Neural cell (in vitro differentiated cells): Measurements from ENCODE around the gene CHCHD3. TPM values are rescaled to one million over a fixed set of nuclear protein-coding genes. Genes with fewer than 3 reads are reported as not detected.

Source experiments
- H2AFZ ChIP-seq: fragments of 200-600, 300-800 bp; sonication (generic), shearing (Covaris generic); 2 replicates; pipeline ENCODE4 v1.6.0; 2014; ENCODE audit warnings: low read depth, mild to moderate bottlenecking, antibody characterized with exemption, low read length, moderate library complexity
- H3F3A ChIP-seq: fragments of 200-600 bp; shearing (Covaris generic); 2 replicates; pipeline ENCODE4 v1.6.1; 2016; ENCODE audit warnings: mild to moderate bottlenecking, moderate library complexity, mixed read lengths, antibody characterized with exemption, low read length; ENCODE audit not compliant: insufficient read depth, poor library complexity, severe bottlenecking
- H3K27ac ChIP-seq: fragments of 200-600, 300-800 bp; sonication (generic), shearing (Covaris generic); 2 replicates; pipeline ENCODE4 v1.5.1; 2014; ENCODE audit warnings: mild to moderate bottlenecking, low read length, moderate library complexity
- H3K27me3 ChIP-seq: fragments of 300-800, 200-600 bp; sonication (generic), shearing (Covaris generic); 2 replicates; pipeline ENCODE4 v1.6.0; 2014; ENCODE audit warnings: mild to moderate bottlenecking, low read depth, low read length, moderate library complexity; ENCODE audit not compliant: insufficient read depth
- H3K36me3 ChIP-seq: fragments of 300-800, 200-600 bp; sonication (generic), shearing (Covaris generic); 2 replicates; pipeline ENCODE4 v1.5.1; 2014; ENCODE audit warnings: mild to moderate bottlenecking, antibody characterized with exemption, low read length, moderate library complexity; ENCODE audit not compliant: insufficient read depth
- H3K4me2 ChIP-seq: fragments of 300-800, 200-600 bp; sonication (generic), shearing (Covaris generic); 2 replicates; pipeline ENCODE4 v1.6.0; 2014; ENCODE audit warnings: mild to moderate bottlenecking, low read length
- H3K4me3 ChIP-seq: fragments of 300-800, 200-600 bp; sonication (generic), shearing (Covaris generic); 2 replicates; pipeline ENCODE4 v1.5.1; 2014; ENCODE audit warnings: mild to moderate bottlenecking, low read length, moderate library complexity
- H3K79me2 ChIP-seq: fragments of 200-600 bp; shearing (Covaris generic); replicated peaks from 2 replicates; pipeline ENCODE4 v1.6.0; 2014; ENCODE audit warnings: mild to moderate bottlenecking, low read length, moderate library complexity; ENCODE audit not compliant: insufficient read depth
- H3K9ac ChIP-seq: fragments of 300-800, 200-600 bp; sonication (generic), shearing (Covaris generic); 2 replicates; pipeline ENCODE4 v1.6.1; 2016; ENCODE audit warnings: mild to moderate bottlenecking, low read length, mixed read lengths
- H3K9me2 ChIP-seq: fragments of 200-600 bp; shearing (Covaris generic); 2 replicates; pipeline ENCODE4 v1.6.1; 2016; ENCODE audit warnings: mild to moderate bottlenecking, low read length, mixed read lengths; ENCODE audit not compliant: insufficient read depth
- H3K9me3 ChIP-seq: fragments of 200-600, 300-800 bp; sonication (generic), shearing (Covaris generic); 2 replicates; pipeline ENCODE4 v1.6.1; 2016; ENCODE audit warnings: mild to moderate bottlenecking, mixed run types, low read length, moderate library complexity, mixed read lengths
- H4K20me1 ChIP-seq: fragments of 200-600 bp; shearing (Covaris generic); 2 replicates; pipeline ENCODE4 v1.6.1; 2016; ENCODE audit warnings: mild to moderate bottlenecking, mixed run types; ENCODE audit not compliant: insufficient read depth
- EP300 ChIP-seq: fragments of 450-650 bp; conservative IDR thresholded peaks from 2 replicates; pipeline ENCODE4 v1.6.1; 2014; ENCODE audit warnings: antibody characterized with exemption, mild to moderate bottlenecking, moderate library complexity; ENCODE audit not compliant: poor library complexity, severe bottlenecking
- EZH2 ChIP-seq: fragments of 200-600, 300-800 bp; shearing (Covaris generic), sonication (generic); IDR thresholded peaks from 2 replicates; pipeline ENCODE4 v1.6.1; 2014; ENCODE audit warnings: antibody characterized with exemption, low read length, borderline replicate concordance, mild to moderate bottlenecking; ENCODE audit not compliant: insufficient read depth, poor library complexity, severe bottlenecking
- MXI1 ChIP-seq: fragments of 450-650 bp; conservative IDR thresholded peaks from 2 replicates; pipeline ENCODE4 v1.6.1; 2014; ENCODE audit warnings: antibody characterized with exemption, mild to moderate bottlenecking; ENCODE audit not compliant: poor library complexity, severe bottlenecking
- POLR2AphosphoS5 ChIP-seq: IDR thresholded peaks from 2 replicates; pipeline ENCODE4 v1.6.1; 2012
- RAD21 ChIP-seq: fragments of 450-650 bp; conservative IDR thresholded peaks from 2 replicates; pipeline ENCODE4 v1.6.1; 2014; ENCODE audit warnings: antibody characterized with exemption, mild to moderate bottlenecking, moderate library complexity
- SMC3 ChIP-seq: fragments of 450-650 bp; conservative IDR thresholded peaks from 2 replicates; pipeline ENCODE4 v1.6.1; 2014; ENCODE audit warnings: antibody characterized with exemption, mild to moderate bottlenecking, moderate library complexity; ENCODE audit not compliant: poor library complexity
- TAF1 ChIP-seq: IDR thresholded peaks from 2 replicates; pipeline ENCODE4 v1.6.1; 2012; ENCODE audit warnings: low read depth
- polyA plus RNA-seq: library from polyadenylated mRNA; depleted of rRNA; stranded (reverse); fragments of >200 nt; gene quantifications from 2 replicates; pipeline ENCODE4 v1.2.3, GENCODE V29; 2014
- TF ChIP-seq, protein P1 (sequence below): IDR thresholded peaks from 2 replicates; pipeline ENCODE4 v1.6.1; 2012; ENCODE audit warnings: borderline replicate concordance
- TF ChIP-seq, protein P2 (sequence below): fragments of 450-650 bp; IDR thresholded peaks from 2 replicates; pipeline ENCODE4 v1.5.1; 2014; ENCODE audit warnings: antibody characterized with exemption, mild to moderate bottlenecking, moderate library complexity; ENCODE audit not compliant: poor library complexity, severe bottlenecking

Gene CHCHD3
- polyA plus RNA-seq, 1 donor from 2014 or later, result 89.9 TPM

GRCh38 chr7:133126422-133126821 is 44.5 kb upstream of the CHCHD3 start:
- H3K9me3 ChIP-seq, result no peaks in the 10 kb centered on the region
- no peak overlapping the region for H3K4me3 ChIP-seq
- H3F3A ChIP-seq, result no peaks in the 10 kb centered on the region
- H3K27me3 ChIP-seq, result no peaks in the 10 kb centered on the region
- H3K9ac ChIP-seq, result no peak overlapping the region
- no peak overlapping the region for H2AFZ ChIP-seq
- H3K27ac ChIP-seq, result no peak overlapping the region
- no peaks in the 10 kb centered on the region for H3K36me3 ChIP-seq
- no peak overlapping the region for H3K4me2 ChIP-seq
- no peaks in the 10 kb centered on the region for H3K9me2 ChIP-seq
- H4K20me1 ChIP-seq, result no peaks in the 10 kb centered on the region
- no peak for TF ChIP-seq POLR2AphosphoS5
- TF ChIP-seq SMC3, result no peak
- TF ChIP-seq, protein P1, sequence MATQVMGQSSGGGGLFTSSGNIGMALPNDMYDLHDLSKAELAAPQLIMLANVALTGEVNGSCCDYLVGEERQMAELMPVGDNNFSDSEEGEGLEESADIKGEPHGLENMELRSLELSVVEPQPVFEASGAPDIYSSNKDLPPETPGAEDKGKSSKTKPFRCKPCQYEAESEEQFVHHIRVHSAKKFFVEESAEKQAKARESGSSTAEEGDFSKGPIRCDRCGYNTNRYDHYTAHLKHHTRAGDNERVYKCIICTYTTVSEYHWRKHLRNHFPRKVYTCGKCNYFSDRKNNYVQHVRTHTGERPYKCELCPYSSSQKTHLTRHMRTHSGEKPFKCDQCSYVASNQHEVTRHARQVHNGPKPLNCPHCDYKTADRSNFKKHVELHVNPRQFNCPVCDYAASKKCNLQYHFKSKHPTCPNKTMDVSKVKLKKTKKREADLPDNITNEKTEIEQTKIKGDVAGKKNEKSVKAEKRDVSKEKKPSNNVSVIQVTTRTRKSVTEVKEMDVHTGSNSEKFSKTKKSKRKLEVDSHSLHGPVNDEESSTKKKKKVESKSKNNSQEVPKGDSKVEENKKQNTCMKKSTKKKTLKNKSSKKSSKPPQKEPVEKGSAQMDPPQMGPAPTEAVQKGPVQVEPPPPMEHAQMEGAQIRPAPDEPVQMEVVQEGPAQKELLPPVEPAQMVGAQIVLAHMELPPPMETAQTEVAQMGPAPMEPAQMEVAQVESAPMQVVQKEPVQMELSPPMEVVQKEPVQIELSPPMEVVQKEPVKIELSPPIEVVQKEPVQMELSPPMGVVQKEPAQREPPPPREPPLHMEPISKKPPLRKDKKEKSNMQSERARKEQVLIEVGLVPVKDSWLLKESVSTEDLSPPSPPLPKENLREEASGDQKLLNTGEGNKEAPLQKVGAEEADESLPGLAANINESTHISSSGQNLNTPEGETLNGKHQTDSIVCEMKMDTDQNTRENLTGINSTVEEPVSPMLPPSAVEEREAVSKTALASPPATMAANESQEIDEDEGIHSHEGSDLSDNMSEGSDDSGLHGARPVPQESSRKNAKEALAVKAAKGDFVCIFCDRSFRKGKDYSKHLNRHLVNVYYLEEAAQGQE, result no peak
- no peak for TF ChIP-seq EP300
- no peak for TF ChIP-seq RAD21
- no peak for TF ChIP-seq EZH2
- TF ChIP-seq, protein P2, sequence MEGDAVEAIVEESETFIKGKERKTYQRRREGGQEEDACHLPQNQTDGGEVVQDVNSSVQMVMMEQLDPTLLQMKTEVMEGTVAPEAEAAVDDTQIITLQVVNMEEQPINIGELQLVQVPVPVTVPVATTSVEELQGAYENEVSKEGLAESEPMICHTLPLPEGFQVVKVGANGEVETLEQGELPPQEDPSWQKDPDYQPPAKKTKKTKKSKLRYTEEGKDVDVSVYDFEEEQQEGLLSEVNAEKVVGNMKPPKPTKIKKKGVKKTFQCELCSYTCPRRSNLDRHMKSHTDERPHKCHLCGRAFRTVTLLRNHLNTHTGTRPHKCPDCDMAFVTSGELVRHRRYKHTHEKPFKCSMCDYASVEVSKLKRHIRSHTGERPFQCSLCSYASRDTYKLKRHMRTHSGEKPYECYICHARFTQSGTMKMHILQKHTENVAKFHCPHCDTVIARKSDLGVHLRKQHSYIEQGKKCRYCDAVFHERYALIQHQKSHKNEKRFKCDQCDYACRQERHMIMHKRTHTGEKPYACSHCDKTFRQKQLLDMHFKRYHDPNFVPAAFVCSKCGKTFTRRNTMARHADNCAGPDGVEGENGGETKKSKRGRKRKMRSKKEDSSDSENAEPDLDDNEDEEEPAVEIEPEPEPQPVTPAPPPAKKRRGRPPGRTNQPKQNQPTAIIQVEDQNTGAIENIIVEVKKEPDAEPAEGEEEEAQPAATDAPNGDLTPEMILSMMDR, result no peak
- H3K79me2 ChIP-seq, result no peaks in the 10 kb centered on the region

DNA sequence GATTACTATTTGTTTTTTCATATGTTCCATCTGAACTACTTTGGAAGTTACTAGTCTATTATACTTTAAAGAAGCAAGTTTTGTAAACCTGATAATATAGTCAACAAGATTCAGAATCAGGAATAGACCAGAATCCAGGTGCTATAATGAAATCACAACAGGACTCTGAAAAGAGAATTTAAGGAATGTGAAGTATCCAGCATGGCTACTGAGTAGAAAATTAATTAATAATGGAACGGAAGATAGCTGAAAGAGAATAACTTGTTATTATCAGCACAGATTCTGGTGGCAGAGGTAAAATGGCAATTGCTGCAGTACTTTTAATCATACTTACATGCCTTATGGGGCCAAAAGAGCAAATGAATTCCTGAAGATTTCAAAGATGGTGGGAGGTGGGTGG is 43.1 kb upstream of the CHCHD3 start:
- Histone ChIP-seq H3K9ac (no peak overlapping the region), H3K27me3 (no peaks in the 10 kb centered on the region), H4K20me1 (no peaks in the 10 kb centered on the region), H3K9me2 (no peaks in the 10 kb centered on the region), H3K4me3 (no peak overlapping the region), H2AFZ (no peak overlapping the region), H3K79me2 (no peaks in the 10 kb centered on the region), H3K4me2 (no peak overlapping the region), H3K36me3 (no peaks in the 10 kb centered on the region), H3K27ac (no peak overlapping the region), H3K9me3 (no peaks in the 10 kb centered on the region), H3F3A (no peaks in the 10 kb centered on the region)
- TF ChIP-seq EP300 (no peak), EZH2 (no peak), MXI1 (no peak), SMC3 (no peak), TAF1 (no peak), POLR2AphosphoS5 (no peak), RAD21 (no peak)
- TF ChIP-seq, protein P1, result no peak
- TF ChIP-seq, protein P2, result no peak
